ENCODE measurements around the gene PZP.
A peak's percentile ranks its signal among the peaks of the same experiment; 100 is the strongest.
"Not testable (repeated sequence)": the region's sequence is repeated elsewhere in the genome, so short reads cannot be mapped to it uniquely, and the experiment has no call there.

The PZP gene

GRCh38 chr12:9208229-9208628, at the start of gene PZP:
TSS of gene PZP (minus strand) at chr12:9208395. CDS start at chr12:9208341, 54 bp downstream.
- no peak for DNase-seq

- no peak for DNase-seq
These were observed 48.7 kb upstream of the PZP start for GRCh38 chr12:9256758-9257405.

DNA sequence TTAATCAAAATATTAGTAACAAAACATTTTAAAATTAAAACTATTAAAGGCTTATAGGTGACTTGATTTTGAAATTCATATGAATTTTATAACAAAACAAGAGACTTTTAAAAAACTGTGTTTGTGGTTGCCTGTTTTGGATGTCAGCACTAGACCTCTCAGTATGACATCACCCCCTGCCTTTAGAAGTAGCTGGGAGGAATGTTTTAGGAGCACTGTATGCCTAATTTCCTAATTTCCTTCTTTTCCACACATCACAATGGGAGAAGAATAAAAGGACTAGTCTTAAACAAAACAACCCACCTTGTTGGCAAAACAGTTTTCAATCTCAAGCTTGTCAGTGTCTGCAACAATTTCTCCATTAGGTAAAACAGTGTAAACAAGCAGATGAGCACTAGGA, 48.1 kb upstream of the PZP start:
- DNase-seq, result no peak

DNA sequence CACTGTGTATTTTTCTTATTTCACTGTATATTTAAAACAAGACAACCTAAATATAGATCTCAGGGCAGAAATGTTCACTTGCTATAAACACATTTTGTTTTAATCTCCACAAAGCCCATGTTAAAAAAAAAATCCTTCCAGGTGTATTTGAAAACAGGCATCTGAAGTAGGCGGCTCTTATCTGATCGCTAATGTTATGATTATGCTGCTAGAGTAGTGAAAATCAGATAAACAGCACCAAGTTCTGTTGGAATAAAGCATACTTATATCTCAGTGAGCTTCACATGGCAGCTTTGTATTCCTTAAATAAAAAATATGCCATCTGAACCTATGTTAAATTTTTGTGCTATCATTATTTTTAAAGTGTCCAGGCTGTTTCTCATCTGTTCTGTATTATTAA, 47.6 kb upstream of the PZP start:
- DNase-seq, result no peak

DNA sequence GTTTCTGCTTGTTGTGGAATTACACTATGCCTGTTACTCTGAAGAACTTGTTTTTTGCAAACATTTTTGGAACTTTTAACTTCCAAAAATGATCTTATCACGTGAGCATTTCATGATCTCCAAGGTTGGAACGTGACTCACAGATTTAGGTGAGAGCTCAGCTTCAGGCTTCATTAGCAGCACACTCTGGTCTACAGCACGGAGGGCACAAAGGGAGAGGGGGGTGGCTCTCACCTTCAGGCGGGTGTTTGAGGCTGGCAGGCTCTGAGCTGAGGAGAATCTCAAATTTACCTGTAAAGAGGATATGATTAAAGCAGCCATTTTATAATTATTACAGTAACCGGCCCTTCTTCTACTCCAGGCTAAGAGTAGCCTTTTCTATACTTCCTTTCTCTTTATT, 45.3 kb upstream of the PZP start:
- DNase-seq, result no peak

DNA sequence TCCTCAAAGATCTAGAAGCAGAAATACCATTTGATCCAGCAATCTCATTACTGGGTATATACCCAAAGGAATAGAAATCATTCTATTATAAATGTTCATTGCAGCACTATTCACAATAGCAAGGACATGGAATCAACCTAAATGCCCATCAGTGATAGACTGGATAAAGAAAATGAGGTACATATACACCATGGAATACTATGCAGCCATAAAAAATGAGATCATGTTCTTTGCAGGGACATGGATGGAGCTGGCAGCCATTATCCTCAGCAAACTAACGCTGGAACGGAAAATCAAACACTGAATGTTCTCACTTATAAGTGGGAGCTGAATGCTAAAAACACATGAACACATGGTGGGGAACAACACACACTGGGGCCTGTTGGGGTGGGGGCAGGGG, 44.6 kb upstream of the PZP start:
- DNase-seq, result not testable (repeated sequence)

GRCh38 chr12:9252256-9252655, 44.1 kb upstream of the PZP start:
- DNase-seq, result no peak

- no peak for DNase-seq
These were observed 40.2 kb upstream of the PZP start for GRCh38 chr12:9248435-9248834.

DNA sequence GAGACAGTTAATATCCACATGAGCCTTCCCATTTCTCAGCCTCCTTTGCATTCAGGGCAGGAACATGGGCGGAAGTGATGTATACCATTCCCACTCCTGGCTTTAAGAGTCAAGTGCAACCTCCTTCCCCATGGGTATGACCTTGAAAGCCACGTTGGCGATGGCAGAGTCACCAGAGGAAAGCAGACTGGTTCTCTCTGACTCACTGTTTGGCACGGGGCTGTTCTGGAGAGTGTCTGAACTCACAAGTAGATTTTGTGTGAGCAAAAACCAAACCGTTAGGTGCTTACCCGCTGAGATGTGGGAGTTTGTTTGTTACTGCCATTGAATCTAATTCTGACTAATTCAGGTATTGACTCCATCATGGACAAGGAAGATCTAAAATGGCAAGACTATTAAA, 36.7 kb upstream of the PZP start:
- peak; percentile 86 for DNase-seq

DNA sequence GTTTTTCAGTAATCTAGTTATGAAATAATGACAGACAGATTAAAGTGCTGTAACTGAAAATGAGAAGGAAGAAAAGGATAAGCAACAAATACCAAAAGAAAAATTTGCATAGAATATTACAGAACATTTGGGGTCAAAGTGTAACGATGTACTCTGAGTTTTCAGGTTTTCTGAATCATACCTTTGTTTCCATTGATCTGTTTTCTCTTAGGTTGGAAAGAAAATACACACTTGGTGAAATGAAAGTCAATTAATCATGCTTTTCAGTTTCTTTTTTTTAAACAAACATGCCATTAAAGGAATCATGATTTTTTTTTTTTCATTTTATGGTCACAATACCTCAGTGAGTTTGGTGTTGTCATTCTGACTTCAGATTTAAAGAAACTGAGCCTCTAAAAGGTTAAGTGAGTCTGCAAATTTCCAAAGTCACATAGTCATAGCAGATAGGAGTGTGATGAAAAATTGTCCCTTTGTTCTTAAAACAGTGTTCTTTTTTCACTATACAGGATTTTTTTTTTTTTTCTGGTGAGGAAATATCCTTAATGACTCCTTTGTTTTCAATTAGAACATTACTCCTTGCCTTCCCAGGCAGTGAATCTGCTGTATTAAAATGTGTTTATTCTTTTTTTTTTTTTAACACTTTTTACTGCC, 35.9 kb upstream of the PZP start:
- no peak for DNase-seq

DNA sequence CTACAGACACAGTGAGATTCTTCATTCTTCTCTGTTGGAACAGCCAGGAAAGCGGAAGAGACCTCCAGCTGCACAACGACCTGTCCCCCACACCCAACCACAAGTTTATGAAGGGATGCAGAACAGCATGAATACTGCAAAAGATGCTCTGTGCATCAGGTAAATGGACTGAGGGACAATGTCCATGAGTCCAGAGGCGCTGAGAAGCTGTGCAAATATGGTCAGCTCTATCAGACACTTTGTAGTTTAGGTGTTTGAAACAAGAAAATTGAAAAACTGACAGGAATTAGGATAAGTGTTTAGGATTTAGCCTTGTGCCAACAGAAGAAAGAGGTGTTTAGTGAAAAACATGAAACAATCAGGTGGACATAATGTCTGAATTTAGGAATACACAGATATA, 33.1 kb upstream of the PZP start:
- DNase-seq, result no peak

DNA sequence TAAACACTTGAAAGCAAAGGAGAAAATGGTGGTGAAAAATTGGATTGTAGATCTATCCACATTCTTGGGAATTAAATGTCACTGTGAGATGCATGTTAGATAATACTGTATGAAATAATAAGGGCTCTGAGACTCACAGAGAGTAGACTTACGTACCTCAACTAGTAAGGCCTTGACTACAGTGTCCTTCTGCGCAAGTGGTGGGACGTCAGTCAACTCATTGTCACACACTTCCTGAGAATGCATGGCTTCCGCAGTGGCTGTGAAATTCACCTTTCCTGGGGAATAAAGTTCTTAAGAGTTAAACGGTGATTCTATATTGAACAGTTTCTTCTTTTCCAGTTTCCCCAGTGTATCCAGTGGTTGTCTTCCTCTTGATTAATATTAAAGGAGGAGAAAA, 32.6 kb upstream of the PZP start:
- DNase-seq, result no peak

GRCh38 chr12:9240004-9240635, 31.9 kb upstream of the PZP start:
- peak; percentile 34 for DNase-seq

DNA sequence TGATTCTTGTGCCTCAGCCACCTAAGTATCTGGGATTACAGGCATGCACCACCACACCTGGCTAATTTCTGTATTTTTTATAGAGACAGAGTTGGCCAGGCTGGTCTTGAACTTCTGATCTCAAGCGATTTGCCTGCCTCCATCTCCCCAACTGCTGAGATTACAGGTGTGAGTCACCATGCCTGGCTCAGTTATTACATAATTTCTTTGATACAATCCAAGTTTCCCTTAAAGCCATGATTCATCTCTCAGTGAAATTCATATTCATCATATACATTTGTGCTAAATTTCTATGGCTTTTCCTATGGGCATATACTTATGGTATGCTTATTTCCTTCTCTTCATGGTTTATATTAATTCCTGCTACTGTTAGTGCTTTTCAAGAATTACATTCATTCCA, 29.1 kb upstream of the PZP start:
- no peak for DNase-seq

DNA sequence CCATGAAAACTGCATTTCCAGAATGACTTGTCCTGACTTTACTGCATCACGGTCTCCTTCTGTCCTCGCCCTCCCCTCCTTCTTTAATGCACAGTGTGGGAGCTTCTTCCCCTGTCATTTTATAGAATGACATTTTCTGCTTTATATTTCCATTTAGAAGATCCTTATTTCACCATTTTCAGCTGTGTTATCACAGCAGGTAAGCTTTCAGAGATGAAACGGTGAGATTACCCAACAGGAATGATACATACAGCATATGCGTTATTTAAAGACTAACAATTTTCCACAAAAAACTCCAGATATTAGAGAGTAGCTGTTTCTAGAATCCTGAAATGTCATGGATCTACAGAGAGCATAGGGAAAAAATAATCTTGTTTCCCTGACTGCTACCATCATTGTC, 27.3 kb upstream of the PZP start:
- DNase-seq, result no peak

GRCh38 chr12:9227950-9228349, 19.8 kb upstream of the PZP start:
- DNase-seq, result no peak

- no peak for DNase-seq
These were observed 15.6 kb upstream of the PZP start for GRCh38 chr12:9223830-9224229.

DNA sequence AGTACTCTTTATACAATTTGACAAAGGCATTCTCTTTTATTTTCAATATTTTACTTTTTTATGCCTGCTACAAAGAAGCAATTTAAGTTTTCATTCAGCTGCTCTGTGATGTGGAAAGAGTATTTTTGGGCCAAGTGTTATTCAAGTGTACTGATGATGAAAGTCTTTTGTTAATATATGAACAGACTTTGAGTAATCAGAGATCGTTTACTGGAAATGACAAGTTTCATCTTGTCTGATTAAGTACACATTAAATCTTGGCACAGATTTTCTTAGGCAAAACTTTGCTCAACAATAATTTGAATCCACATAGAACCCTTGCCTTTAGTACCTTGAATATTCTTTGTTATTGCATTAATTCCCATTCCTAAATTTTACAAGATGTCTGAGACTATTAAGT, 13.3 kb upstream of the PZP start:
- no peak for DNase-seq

DNA sequence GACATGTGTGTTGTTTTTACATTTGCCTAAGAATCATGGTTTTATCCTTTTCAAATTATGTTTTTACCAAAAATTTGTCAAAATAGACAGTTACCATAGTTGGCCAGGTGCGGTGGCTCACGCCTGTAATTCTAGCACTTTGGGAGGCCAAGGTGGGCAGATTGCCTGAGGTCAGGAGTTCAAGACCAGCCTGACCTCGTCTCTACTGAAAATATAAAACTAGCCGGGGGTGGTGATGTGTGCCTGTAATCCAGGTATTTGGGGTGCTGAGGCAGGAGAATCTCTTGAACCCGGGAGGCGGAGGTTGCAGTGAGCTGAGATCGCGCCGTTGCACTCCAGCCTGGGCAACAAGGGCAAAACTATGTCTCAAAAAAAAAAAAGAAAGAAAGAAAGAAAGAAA, 12.8 kb upstream of the PZP start:
- not testable (repeated sequence) for DNase-seq

GRCh38 chr12:9214534-9214933, 6.3 kb upstream of the PZP start:
- no peak for DNase-seq

GRCh38 chr12:9211687-9212086, 3.5 kb upstream of the PZP start:
- no peak for DNase-seq

GRCh38 chr12:9204380-9204779, 3.8 kb downstream of the PZP start:
- DNase-seq, result no peak

DNA sequence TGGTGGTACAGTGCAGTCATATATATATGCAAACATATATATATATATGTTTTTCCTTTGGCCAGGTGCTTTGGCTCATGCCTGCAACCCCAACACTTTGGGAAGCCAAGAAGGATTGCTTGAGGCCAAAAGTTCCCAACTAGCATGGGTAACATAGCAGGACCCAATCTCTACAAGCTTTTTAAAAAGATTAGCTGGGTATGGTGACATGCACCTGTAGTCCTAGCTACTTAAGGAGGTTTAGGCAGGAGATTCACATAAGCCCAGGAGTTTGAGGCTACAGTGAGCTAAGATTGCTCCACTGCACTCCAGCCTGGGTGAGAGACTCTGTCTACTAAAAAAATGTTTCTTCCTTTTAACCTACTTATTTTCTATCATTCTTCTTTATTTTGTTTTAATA, 10.2 kb downstream of the PZP start:
- no peak for DNase-seq

DNA sequence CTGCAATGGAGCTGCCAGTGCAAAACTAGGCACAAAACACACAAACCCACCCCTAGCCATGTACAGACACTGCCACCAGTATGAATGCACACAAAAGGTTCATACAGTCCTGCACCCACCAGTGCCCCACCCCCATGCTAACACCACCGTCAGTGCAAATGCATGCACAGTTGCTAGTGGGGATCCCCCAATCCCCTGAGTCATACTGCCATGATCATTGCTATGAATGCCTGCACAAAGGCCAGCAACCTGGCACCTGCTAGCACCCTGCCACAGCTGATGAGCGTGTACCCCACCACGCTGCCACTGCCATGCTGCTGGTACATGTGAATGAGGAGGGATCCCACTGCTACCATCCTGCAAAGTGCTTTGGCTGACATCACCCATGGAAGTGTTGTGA, 23.9 kb downstream of the PZP start:
- peak; percentile 3 for DNase-seq

GRCh38 chr12:9180810-9181209, 27.4 kb downstream of the PZP start:
- DNase-seq, result no peak
